SK-N-MC (cell line): ENCODE measurements around the gene TMED7.
A peak's percentile ranks its signal among the peaks of the same experiment; 100 is the strongest.
"Not testable (repeated sequence)": the region's sequence is repeated elsewhere in the genome, so short reads cannot be mapped to it uniquely, and the experiment has no call there.

Source experiments
- DNase-seq: peaks from one replicate; pipeline ENCODE4 v3.0.0-alpha.2; 2011; ENCODE audit warnings: low read depth, low spot score
- H3K27ac ChIP-seq: fragments of 200-600 bp; sonication (generic); 2 replicates; pipeline ENCODE4 v1.5.1; 2016; ENCODE audit warnings: mixed run types
- H3K36me3 ChIP-seq: fragments of 200-600 bp; sonication (generic); 2 replicates; pipeline ENCODE4 v1.6.1; 2017; ENCODE audit warnings: antibody characterized with exemption, low read length, mixed read lengths; ENCODE audit not compliant: insufficient read depth
- H3K4me3 ChIP-seq: fragments of 200-600 bp; sonication (generic); 2 replicates; pipeline ENCODE4 v1.5.1; 2016
- H3K9ac ChIP-seq: fragments of 200-600 bp; sonication (generic); 2 replicates; pipeline ENCODE4 v1.8.0; 2017; ENCODE audit warnings: mixed run types, mixed read lengths; ENCODE audit not compliant: insufficient read length
- H3K9me3 ChIP-seq: fragments of 200-600 bp; sonication (generic); 2 replicates; pipeline ENCODE4 v1.6.1; 2017; ENCODE audit warnings: low read depth, mild to moderate bottlenecking, antibody characterized with exemption, low read length, moderate library complexity, mixed read lengths
- EZH2 ChIP-seq: fragments of 200-600 bp; sonication (generic); IDR thresholded peaks from one replicate; pipeline ENCODE4 v1.6.1; 2017; ENCODE audit warnings: antibody characterized with exemption
- FOXP2 ChIP-seq: optimal IDR thresholded peaks from 2 replicates; pipeline ENCODE3; 2011; ENCODE audit warnings: mild to moderate bottlenecking, moderate library complexity; ENCODE audit not compliant: insufficient read depth; ENCODE audit errors: extremely low read length, control extremely low read depth
- POLR2AphosphoS5 ChIP-seq: IDR thresholded peaks from 2 replicates; pipeline ENCODE4 v1.6.1; 2012; ENCODE audit warnings: mild to moderate bottlenecking, low read depth, low read length, borderline replicate concordance

Gene TMED7

DNA sequence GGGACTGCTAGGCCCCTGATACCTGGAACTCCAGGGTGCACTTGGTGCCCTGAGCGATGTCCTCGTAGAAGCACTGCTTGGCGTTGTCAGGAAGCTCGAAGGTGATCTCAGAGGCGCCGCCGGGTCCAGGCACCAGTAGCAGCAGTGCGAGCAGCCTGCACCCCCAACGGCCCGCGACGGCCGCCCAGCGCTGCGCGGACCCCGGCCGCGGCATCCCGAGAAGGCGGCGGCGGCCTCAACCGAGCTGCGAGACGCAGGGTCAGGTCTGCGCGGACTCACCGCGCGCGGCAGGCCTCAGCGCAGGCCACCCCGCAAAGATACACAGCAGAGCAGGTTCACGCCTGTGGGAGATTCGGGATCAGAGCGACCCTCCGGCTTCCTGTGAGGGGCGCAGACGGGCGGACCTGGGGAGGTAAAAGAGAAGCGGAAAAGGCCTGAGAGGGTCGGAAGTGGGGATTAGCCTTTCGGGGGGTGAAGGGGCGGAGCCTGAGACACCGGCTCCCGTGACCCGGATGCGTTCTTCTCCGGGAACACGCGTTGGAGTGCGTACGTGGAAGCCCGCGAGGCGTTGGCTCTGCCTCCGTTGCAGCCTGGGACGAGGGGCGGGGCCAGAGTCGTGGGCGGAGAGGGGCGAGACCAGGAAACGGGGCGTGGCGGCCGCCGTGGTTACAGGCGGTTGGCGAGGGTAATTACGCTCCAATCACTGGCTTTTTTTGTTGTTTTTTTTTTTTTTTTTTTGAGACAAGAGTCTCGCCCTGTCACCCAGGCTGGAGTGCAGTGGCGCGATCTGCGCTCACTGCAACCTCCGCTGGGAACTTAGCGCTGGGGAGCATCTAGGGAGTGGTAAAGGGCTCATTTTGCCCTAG is at the start of gene TMED7:
TMED7 (minus strand) TSS at position 458 of the 866 bp plus-strand sequence; CDS start at position 214, 244 bp downstream.
- Histone ChIP-seq H3K4me3 (peak within 1 kb of the TSS; percentile 84), H3K36me3 (peaks cover 3% of the 10 kb centered on the region), H3K9ac (peak within 1 kb of the TSS; percentile 87), H3K9me3 (no peaks in the 10 kb centered on the region), H3K27ac (peak within 1 kb of the TSS; percentile 48)
- DNase-seq, result peak; percentile 78
- TF ChIP-seq FOXP2, result peak; percentile 95
- TF ChIP-seq EZH2, result no peak
- TF ChIP-seq POLR2AphosphoS5, result peak; percentile 79

DNA sequence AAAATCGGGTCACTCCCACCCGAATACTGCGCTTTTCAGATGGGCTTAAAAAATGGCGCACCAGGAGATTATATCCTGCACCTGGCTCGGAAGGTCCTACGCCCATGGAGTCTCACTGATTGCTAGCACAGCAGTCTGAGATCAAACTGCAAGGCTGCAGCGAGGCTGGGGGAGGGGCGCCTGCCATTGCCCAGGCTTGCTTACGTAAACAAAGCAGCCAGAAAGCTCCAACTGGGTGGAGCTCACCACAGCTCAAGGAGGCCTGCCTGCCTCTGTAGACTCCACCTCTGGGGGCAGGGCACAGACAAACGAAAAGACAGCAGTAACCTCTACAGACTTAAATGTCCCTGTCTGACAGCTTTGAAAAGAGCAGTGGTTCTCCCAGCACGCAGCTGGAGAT is 48.9 kb upstream of the TMED7 start:
- H3K9ac ChIP-seq, DNase-seq, H3K4me3 ChIP-seq, H3K27ac ChIP-seq, H3K36me3 ChIP-seq, H3K9me3 ChIP-seq: not testable (repeated sequence)

DNA sequence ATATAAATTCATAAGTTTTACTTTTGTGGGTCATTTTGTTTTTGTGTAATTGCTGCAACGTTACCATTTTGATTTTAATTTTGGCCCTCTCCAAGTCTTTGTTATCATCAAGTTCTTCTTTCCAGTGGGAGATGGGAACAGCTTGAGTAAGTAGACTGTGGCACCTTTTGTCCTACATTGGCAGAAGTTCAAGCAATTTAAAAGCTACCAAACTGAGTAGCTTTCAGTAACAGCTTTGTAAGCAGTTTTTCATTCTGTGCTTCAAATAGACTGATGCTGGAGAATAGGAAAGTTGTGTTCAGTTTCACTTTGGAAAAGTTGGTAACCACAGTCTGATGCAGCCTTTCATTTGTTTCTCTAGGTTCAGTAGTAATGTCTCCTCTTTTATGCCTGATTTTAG is 47.8 kb upstream of the TMED7 start:
- TF ChIP-seq EZH2 (no peak), FOXP2 (no peak), POLR2AphosphoS5 (no peak)

DNA sequence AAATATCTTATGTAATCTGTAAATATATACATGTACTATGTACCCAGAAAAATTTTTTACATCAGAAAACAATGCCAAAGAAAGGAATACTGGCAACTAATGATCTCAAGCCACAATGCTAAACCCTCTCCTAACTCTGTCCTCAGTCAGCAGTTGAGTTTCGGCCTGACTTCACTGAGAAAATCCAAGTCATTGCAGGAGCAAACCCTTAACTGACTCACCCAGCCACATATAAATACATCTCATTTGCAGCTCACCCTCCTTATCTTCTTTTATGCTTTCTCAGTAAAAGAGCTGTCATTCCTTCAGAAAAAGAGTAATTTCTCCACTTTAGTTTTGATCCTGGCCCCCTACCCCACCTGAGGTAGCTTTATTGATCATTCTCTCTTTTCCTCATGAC is 46.1 kb upstream of the TMED7 start:
- no peak overlapping the region for H3K27ac ChIP-seq
- DNase-seq, result no peak
- no peak overlapping the region for H3K9ac ChIP-seq
- TF ChIP-seq EZH2 (no peak), FOXP2 (no peak), POLR2AphosphoS5 (no peak)
- H3K36me3 ChIP-seq, result no peaks in the 10 kb centered on the region
- H3K4me3 ChIP-seq, result no peak overlapping the region
- H3K9me3 ChIP-seq, result no peaks in the 10 kb centered on the region

More for the DNA sequence above, 47.8 kb upstream of the TMED7 start:
- Histone ChIP-seq H3K27ac (no peak overlapping the region), H3K4me3 (no peak overlapping the region), H3K9ac (no peak overlapping the region), H3K9me3 (no peaks in the 10 kb centered on the region), H3K36me3 (no peaks in the 10 kb centered on the region)
- no peak for DNase-seq

DNA sequence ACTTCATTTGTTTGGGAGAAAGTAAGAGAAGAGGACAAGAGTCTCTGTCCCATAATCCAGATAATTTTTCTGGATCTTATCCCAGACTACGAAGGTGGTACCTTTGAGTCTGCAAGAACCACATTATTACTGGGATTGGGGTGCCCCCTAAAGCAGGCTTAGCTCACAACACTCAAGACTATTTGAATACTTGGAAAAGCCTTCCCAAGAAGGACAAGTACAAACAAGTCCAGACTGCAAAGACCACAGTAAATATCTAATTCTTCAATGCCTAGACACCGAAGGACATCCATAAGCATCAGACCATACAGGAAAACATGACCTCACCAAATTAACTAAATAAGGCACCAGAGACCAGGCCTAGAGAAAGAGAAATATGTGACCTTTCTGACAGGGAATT is 40.2 kb upstream of the TMED7 start:
- Histone ChIP-seq H3K4me3 (no peak overlapping the region), H3K27ac (no peak overlapping the region), H3K36me3 (no peaks in the 10 kb centered on the region), H3K9me3 (no peaks in the 10 kb centered on the region), H3K9ac (no peak overlapping the region)
- TF ChIP-seq EZH2 (no peak), POLR2AphosphoS5 (no peak), FOXP2 (no peak)
- DNase-seq, result no peak

DNA sequence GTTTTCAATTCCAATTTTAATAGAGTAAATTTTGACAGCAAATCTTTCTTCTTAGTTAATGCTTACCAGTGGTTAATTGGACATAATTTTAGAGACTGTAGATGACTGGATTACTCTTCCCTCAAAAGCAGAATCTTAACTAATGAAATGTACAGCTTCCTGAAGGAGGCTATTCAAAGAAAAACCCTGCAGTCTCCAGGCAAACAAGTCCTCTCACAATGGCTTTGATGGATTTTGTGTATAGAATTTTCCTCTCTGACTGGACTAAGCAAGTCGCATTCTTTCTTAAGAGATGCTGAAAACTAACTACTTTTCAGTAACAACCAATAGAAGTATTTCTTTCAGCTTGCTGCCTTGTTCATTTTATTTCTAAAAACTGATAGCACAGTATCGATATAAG is 35.7 kb upstream of the TMED7 start:
- no peaks in the 10 kb centered on the region for H3K9me3 ChIP-seq
- no peaks in the 10 kb centered on the region for H3K36me3 ChIP-seq
- no peak overlapping the region for H3K9ac ChIP-seq
- H3K27ac ChIP-seq, result no peak overlapping the region
- no peak for DNase-seq
- TF ChIP-seq POLR2AphosphoS5 (no peak), FOXP2 (no peak), EZH2 (no peak)
- H3K4me3 ChIP-seq, result no peak overlapping the region

DNA sequence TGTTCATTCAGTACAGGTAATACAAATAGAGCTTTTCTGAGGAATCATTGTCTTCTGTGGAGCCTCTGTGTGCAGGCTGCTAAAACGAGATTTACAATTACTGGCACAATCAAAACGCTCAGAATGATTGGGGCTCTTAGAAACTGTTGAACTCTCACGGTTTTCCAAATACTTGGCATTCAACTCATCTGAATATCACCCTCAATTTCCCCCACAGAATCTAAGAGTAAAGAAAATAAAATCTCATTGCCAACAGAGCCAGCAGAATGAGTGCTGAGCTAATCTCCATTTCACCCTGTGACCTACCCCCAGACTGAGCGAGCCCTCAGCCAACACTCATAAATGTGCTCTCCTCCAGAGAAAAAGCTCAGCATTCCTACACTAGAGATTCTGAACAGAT is 35.3 kb upstream of the TMED7 start:
- H3K27ac ChIP-seq, result no peak overlapping the region
- TF ChIP-seq FOXP2, result no peak
- TF ChIP-seq EZH2, result no peak
- TF ChIP-seq POLR2AphosphoS5, result no peak
- DNase-seq, result no peak
- H3K4me3 ChIP-seq, result no peak overlapping the region
- H3K36me3 ChIP-seq, result no peaks in the 10 kb centered on the region
- H3K9ac ChIP-seq, result no peak overlapping the region
- no peaks in the 10 kb centered on the region for H3K9me3 ChIP-seq

DNA sequence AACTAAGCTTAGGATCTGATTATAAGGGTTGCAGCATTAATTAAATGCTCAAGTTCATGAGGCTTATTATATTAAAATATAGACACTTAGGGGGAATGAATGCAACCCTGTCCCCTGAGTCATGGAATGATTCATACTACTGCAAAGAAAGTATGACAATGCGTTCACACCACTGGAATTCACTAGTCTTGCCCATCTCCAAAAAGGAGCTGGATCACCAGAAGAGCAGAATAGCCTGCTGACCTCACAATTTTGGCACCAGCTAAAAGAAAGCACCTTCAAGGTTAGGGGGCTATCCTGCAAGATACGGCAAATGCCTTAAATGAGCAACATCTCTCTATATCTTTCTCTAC is 32.0 kb upstream of the TMED7 start:
- no peak for DNase-seq

DNA sequence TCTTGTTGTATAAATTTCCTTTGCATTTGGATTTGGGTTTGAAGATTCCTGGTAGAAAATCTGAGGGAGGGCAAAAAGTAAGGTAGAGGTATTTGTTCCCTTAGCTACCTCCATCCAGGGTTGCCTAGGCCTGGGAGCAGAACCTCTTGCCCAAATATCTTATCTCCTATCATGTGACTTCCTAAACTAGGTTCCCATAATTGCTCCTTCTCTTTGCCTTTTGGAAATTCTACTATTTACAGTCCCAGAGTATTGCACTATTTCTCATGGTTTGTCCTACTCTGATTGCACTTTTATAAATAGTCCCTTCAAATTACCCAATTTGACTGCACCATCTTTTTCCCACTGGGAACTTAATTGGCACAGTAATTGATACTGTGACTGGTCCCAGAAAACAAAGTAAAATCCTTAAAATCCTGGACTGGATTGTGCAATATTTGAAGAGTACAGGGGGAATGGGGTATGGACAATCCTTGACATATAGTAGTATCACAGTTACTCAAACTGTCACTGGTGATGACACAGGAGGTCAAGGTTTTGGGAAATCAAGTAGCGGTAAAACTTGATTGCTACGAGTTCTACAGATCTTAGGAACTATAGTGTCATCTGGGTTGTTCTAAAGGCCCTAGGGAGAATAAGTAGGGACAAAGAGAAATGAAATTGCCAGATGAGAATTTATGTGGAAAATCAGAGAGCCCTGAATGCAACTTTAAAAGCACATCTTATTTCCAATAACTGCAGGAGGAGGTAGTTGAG is 31.5 kb upstream of the TMED7 start:
- Histone ChIP-seq H3K27ac (no peak overlapping the region), H3K36me3 (no peaks in the 10 kb centered on the region), H3K9me3 (no peaks in the 10 kb centered on the region), H3K9ac (no peak overlapping the region), H3K4me3 (no peak overlapping the region)
- no peak for TF ChIP-seq POLR2AphosphoS5
- no peak for TF ChIP-seq FOXP2
- no peak for TF ChIP-seq EZH2
- DNase-seq, result no peak

More for the DNA sequence above, 32.0 kb upstream of the TMED7 start:
- Histone ChIP-seq H3K9ac (no peak overlapping the region), H3K9me3 (no peaks in the 10 kb centered on the region), H3K4me3 (no peak overlapping the region), H3K36me3 (no peaks in the 10 kb centered on the region), H3K27ac (no peak overlapping the region)
- TF ChIP-seq FOXP2 (no peak), EZH2 (no peak), POLR2AphosphoS5 (no peak)
